GM03348 (cell line): Measurements from ENCODE around the gene CTRL.
A peak's percentile ranks its signal among the peaks of the same experiment; 100 is the strongest.
"Not testable (repeated sequence)": the region's sequence is repeated elsewhere in the genome, so short reads cannot be mapped to it uniquely, and the experiment has no call there.

Source experiments
- DNase-seq: peaks from one replicate; pipeline ENCODE4 v3.0.0; 2012; ENCODE audit warnings: low spot score

CTRL gene

DNA sequence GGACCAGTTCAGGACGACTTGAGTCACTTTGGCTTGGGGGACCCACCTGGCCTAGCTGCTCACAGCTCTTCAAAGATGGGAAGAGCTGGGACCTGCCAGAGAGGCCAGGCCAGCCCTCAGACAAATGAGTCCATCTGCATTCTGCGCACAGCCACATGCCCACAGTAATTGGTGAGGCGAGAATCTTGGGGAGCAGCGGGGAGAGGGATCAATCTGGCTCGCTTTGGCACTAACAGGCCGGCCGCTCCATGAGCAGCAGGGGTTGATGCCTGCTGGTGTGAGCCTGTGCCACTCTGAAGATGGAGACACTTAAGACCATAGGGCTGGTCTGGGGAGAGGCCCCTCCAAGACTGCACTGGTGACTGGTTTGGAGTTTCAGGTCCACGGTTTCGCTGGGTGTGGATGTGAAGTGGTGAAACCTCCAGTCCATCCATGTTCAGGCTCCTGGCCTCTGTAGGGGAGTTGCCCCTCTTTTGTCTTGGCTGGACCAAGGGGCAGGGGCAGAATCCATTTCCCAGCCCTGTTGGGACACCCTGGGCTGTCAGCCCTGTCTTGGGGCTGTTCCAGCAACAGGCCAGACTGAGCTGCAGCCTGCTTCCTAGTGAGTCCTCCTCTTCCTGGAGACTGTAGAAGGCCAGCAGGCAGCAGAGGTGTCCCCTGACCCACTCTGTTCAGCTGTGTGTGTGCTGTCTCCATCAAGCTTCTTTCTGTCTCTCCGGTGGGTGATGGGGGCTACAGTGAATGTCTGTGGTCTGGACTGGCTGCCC lies 7.3 kb downstream of the CTRL start:
- no peak for DNase-seq

GRCh38 chr16:67923414-67924116 lies 8.1 kb downstream of the CTRL start:
- no peak for DNase-seq

- no peak for DNase-seq
Measured at GRCh38 chr16:67922740-67923139, 8.9 kb downstream of the CTRL start.

DNA sequence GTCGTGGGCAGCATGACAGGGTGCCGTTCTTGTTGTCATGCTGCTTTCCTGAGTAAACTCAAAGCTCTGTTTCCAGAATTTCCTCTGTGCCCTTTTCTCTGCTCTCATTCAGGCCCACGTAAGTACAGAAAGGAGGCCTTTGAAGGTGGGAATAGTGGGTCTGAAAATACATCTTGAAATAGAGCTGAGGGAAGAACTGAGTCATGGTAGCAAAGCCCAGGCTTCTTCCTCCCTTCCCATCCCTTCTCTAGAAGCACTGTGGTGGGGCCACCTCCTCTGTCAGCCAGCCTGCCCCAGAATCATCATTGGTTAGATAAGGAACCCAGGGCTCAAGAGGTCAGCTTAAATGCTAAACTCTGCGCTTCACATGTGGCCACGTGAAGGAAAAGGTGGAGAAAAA lies 9.4 kb downstream of the CTRL start:
- no peak for DNase-seq

GRCh38 chr16:67919622-67920221 lies 11.9 kb downstream of the CTRL start:
- no peak for DNase-seq

DNA sequence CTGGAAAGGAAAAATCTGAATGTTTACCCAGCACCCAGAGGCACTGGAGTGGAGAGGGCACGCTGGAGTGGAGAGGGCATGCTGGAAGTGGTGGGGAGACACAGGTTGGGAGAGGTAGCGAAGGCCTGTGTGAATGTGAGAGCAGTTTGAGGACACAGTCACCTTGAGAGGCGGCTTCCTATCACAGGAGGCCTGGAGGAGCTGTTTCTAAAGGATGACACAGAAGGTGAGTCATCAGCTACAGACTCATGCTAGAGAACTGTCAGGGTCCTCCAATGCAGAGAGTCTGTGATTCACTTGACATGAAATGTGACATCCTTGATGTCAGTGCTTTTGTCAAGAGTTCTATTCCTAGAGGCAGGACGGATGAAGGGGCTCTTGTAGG lies 13.8 kb downstream of the CTRL start:
- peak; percentile 83 for DNase-seq

DNA sequence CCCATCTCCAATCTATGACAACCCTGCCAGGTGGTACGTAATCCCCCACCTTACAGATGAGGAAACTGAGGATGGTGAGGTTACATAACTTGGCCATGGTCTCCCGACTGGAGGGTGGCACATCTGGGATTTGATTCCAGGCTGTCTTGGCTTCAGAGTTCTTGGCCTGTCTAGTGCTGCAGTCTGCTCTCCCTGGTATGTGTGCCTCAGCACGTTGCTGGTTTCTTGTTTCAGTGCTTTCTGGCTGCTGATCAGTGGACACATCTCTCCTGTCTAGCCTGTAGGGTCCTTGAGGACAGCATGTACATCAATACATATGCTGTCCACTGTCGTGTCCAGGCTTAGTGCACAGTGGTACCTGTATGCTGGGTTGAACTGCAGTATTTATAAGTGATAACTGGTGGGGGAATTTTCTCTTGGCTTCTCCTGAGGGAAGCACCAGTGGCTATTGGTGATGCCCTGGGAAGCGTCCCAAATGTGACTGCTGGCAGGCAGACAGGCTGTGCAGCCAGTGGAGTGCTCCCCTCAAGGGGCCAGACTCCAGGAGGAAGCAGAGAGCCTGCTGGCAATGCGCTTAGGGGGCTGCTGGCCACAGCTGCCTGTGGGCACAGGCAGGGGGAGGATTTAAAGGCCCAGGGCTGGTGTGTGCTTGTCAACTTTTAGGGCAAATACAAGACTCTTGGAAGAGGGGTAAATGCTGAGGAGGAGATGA lies 14.4 kb downstream of the CTRL start:
- DNase-seq = peak; percentile 56

GRCh38 chr16:67915831-67916723 lies 15.6 kb downstream of the CTRL start:
- no peak for DNase-seq

- DNase-seq = not testable (repeated sequence)
Measured at GRCh38 chr16:67915496-67915769, 16.2 kb downstream of the CTRL start.

DNA sequence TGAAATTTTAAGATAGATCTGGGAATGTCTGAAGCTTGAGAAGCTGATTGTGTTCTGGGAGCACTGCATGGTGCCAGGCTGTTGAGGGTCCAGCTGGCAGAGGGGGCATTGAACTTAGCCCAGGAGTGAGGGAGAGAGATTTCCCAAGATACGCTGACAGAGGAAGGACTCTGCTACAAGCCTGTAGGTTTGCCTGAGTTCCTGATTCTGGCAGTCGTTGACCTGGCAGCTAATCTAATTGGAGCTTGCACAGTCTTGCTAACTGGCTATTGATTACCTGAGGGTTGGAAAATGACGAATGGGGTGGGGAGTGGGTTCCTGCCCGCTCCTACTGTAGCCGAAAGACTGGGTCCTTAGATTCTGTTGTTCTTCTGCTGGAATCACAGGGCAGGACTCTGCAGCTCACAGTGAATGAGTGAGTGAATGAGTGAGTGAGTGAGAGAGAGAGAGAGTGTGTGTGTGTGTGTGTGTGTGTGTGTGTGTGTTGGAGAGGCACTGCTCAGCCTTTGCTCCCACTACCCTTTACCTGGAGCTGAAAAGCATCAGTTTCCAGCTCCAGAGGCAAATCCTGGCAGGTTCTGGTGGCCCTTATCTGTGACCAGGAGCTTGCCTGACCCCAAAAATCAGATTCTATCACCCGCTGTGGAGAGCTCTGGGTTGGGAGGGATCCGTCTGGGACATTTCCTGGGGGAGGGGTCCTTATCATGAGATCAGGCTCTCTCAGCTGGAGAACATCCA lies 16.7 kb downstream of the CTRL start:
- DNase-seq = no peak

DNA sequence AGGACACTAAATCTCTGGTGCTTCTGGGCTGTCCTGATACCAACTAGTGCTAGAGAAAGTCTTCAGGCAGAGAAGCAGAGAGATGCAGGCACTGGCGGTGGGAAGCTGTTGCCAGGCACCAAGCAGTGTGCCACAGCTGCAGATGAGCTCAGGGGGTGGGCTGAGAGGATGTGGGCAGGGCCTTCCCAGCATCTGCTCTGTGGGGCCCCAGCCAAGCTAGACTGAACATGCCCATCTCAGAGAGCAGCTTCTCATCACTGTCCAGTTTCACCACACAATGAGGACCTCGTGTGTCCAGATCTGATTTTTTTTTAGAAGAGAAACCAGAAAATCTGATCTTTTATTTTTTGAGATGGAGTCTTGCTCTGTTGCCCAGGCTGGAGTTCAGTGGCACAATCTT lies 21.5 kb downstream of the CTRL start:
- DNase-seq = peak; percentile 71

DNA sequence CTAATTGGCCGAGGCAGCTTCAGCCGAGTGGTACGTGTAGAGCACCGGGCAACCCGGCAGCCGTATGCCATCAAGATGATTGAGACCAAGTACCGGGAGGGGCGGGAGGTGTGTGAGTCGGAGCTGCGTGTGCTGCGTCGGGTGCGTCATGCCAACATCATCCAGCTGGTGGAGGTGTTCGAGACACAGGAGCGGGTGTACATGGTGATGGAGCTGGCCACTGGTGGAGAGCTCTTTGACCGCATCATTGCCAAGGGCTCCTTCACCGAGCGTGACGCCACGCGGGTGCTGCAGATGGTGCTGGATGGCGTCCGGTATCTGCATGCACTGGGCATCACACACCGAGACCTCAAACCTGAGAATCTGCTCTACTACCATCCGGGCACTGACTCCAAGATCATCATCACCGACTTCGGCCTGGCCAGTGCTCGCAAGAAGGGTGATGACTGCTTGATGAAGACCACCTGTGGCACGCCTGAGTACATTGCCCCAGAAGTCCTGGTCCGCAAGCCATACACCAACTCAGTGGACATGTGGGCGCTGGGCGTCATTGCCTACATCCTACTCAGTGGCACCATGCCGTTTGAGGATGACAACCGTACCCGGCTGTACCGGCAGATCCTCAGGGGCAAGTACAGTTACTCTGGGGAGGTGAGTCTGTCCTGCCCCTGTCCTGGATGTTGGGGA lies 22.5 kb downstream of the CTRL start:
- DNase-seq = no peak

GRCh38 chr16:67907397-67908180 lies 24.1 kb downstream of the CTRL start:
- DNase-seq = no peak

- DNase-seq = no peak
Measured at GRCh38 chr16:67902831-67903230, 28.8 kb downstream of the CTRL start.

GRCh38 chr16:67901734-67902133 lies 29.9 kb downstream of the CTRL start:
- DNase-seq = no peak

GRCh38 chr16:67897231-67897630 lies 34.4 kb downstream of the CTRL start:
- DNase-seq = no peak

DNA sequence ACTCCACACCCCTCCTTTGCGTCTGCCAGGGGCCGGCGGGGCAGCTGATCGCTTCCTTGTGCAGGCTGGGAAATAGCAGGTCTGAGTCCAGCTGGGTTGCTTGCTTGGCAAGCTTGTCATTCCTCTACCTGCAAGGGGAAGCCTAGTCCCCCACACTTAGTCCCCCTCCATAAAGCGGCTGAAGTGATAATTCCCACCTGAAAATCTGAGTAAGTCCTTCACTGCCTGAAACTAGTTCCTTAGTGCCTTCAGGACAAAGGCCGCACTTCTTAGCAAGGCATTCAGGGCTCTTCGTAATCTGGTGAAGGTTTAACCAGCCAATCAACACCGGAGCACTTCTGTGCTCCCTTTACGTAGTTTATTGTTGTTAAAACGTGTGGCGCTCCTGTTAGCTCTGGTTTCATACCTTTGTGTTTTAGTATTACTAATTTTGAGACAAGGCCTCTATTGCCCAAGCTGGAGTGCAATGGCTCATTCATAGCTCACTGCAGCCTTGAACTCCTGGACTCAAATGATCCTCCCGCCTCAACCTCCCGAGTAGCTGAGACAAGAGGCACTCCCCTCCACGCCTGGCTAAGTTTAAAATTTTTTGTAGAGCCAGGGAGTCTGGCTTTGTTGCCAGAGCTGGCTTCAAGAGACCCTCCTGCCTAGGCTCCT lies 37.8 kb downstream of the CTRL start:
- no peak for DNase-seq

- DNase-seq = peak; percentile 99
Measured at GRCh38 chr16:67892899-67893742, 38.5 kb downstream of the CTRL start, which contains the start of gene PSKH1. Gene PSKH1 (plus strand): TSS chr16:67893254. CDS start chr16:67908750, 15,496 bp downstream.
